Stomach (tissue), 4 donors: ENCODE measurements around the gene ZNF268.

Experiments
- EP300 ChIP-seq: sonication (generic); formaldehyde crosslinking; IDR thresholded peaks from one replicate; pipeline ENCODE4 v1.6.1; 2017; ENCODE audit warnings: antibody characterized with exemption
- POLR2A ChIP-seq, 4 donors: fragments of 450-650 bp; IDR thresholded peaks; one replicate each; pipeline ENCODE4 v1.6.1; 2016; ENCODE audit warnings: antibody characterized with exemption in 4 of 4, control low read depth in 2 of 4, mild to moderate bottlenecking in 1 of 4, moderate library complexity in 1 of 4
- POLR2AphosphoS5 ChIP-seq, 3 donors: sonication (generic); formaldehyde crosslinking; IDR thresholded peaks; one replicate each; pipeline ENCODE4 v1.6.1; 2016; ENCODE audit warnings: antibody characterized with exemption in 3 of 3
- TF ChIP-seq, protein P1 (sequence below), 7 experiments: fragments of 450-650 bp in 4 of 7; fragments of 200-600 bp in 3 of 7; sonication (generic) in 3 of 7; IDR thresholded peaks; one replicate each; pipeline ENCODE4 v1.5.1; 2016 to 2019; ENCODE audit warnings: antibody characterized with exemption in 7 of 7, control low read depth in 2 of 7, mild to moderate bottlenecking in 1 of 7

DNA sequence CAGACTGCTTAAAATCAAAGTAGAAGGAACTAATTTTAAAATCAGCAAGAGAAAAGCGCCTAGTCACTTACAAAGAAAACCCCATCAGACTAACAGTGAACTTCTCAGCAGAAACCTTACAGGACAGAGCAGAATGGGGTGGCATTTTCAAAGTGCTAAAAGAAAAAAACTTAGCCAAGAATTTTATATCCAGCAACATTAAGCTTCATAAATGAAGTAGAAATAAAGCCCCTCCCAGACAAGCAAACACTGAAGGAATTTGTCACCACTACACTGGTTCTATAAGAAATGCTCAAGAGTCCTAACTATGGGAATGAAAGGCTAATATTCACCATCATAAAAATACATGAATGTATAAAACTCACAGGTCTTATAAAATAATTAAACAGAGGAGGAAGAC lies 6.4 kb upstream of the ZNF268 start:
- TF ChIP-seq POLR2AphosphoS5 (IDR thresholded peaks at IDR 0.05) (no peak), EP300 (no peak), POLR2A (IDR thresholded peaks at IDR 0.05) (no peak)
- TF ChIP-seq, protein P1, sequence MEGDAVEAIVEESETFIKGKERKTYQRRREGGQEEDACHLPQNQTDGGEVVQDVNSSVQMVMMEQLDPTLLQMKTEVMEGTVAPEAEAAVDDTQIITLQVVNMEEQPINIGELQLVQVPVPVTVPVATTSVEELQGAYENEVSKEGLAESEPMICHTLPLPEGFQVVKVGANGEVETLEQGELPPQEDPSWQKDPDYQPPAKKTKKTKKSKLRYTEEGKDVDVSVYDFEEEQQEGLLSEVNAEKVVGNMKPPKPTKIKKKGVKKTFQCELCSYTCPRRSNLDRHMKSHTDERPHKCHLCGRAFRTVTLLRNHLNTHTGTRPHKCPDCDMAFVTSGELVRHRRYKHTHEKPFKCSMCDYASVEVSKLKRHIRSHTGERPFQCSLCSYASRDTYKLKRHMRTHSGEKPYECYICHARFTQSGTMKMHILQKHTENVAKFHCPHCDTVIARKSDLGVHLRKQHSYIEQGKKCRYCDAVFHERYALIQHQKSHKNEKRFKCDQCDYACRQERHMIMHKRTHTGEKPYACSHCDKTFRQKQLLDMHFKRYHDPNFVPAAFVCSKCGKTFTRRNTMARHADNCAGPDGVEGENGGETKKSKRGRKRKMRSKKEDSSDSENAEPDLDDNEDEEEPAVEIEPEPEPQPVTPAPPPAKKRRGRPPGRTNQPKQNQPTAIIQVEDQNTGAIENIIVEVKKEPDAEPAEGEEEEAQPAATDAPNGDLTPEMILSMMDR (IDR thresholded peaks at IDR 0.05): no peak
